CD14-positive monocyte (primary cell): ENCODE data around the gene ACTR2. TPM values are rescaled to one million over a fixed set of nuclear protein-coding genes. Genes with fewer than 3 reads are reported as not detected.

Experiments used
- DNase-seq, 3 donors: peaks; one replicate each; pipeline ENCODE4 v3.0.0-alpha.2; 2011 to 2022
- H2AFZ ChIP-seq: 2 replicates; pipeline ENCODE4 v1.6.0; 2012; ENCODE audit warnings: mild to moderate bottlenecking, low read depth, low read length, inconsistent platforms; ENCODE audit not compliant: insufficient read depth, poor library complexity, severe bottlenecking
- H3K27ac ChIP-seq, 2 donors: 1 replicate in 1 of 2; 2 replicates in 1 of 2; pipeline ENCODE4 v1.5.1; 2012 to 2013; ENCODE audit warnings: low read length in 2 of 2, control low read depth in 1 of 2, inconsistent platforms in 1 of 2, low read depth in 1 of 2, mild to moderate bottlenecking in 1 of 2
- H3K27me3 ChIP-seq, 2 donors: one replicate each; pipeline versions ENCODE4 v1.6.0 to v1.6.1; 2011 to 2013; ENCODE audit warnings: low read length in 2 of 2; ENCODE audit not compliant: control insufficient read depth in 2 of 2, insufficient read depth in 2 of 2
- H3K36me3 ChIP-seq, 2 donors: replicated peaks in 1 of 2; 1 replicate in 1 of 2; 2 replicates in 1 of 2; pipeline versions ENCODE4 v1.5.1 to v1.6.1; 2012 to 2013; ENCODE audit warnings: low read length in 2 of 2, control low read depth in 1 of 2, inconsistent platforms in 1 of 2, mild to moderate bottlenecking in 1 of 2; ENCODE audit not compliant: insufficient read depth in 2 of 2, control insufficient read depth in 1 of 2
- H3K4me1 ChIP-seq, 2 donors: 1 replicate in 1 of 2; 2 replicates in 1 of 2; pipeline versions ENCODE4 v1.5.1 to v1.6.1; 2012 to 2013; ENCODE audit warnings: low read length in 2 of 2, control low read depth in 1 of 2, inconsistent platforms in 1 of 2, mild to moderate bottlenecking in 1 of 2, moderate library complexity in 1 of 2; ENCODE audit not compliant: insufficient read depth in 2 of 2, control insufficient read depth in 1 of 2
- H3K4me2 ChIP-seq: replicated peaks from 2 replicates; pipeline ENCODE3; 2012; ENCODE audit warnings: low read length, moderate library complexity, mild to moderate bottlenecking; ENCODE audit not compliant: poor library complexity, severe bottlenecking; ENCODE audit errors: extremely low read depth
- H3K4me3 ChIP-seq, 3 experiments: fragments of 200-600 bp in 1 of 3; sonication (generic) in 1 of 3; replicated peaks in 1 of 3; 1 replicate in 2 of 3; 2 replicates in 1 of 3; pipeline ENCODE4 v1.5.1; 2011 to 2013; ENCODE audit warnings: low read length in 3 of 3, mild to moderate bottlenecking in 3 of 3, control low read depth in 2 of 3, low read depth in 2 of 3, inconsistent platforms in 1 of 3, moderate library complexity in 1 of 3
- H3K79me2 ChIP-seq: 2 replicates; pipeline ENCODE4 v1.6.0; 2012; ENCODE audit warnings: mild to moderate bottlenecking, control low read depth, inconsistent platforms, low read length, moderate library complexity; ENCODE audit not compliant: insufficient read depth
- H3K9ac ChIP-seq: 2 replicates; pipeline ENCODE4 v1.6.0; 2017; ENCODE audit warnings: low read length, mild to moderate bottlenecking; ENCODE audit not compliant: insufficient read depth, poor library complexity, severe bottlenecking
- H3K9me3 ChIP-seq, 2 donors: replicated peaks in 1 of 2; 1 replicate in 1 of 2; 2 replicates in 1 of 2; pipeline versions ENCODE4 v1.5.1 to v1.6.1; 2012 to 2013; ENCODE audit warnings: low read length in 2 of 2, control low read depth in 1 of 2; ENCODE audit not compliant: control insufficient read depth in 1 of 2, insufficient read depth in 1 of 2
- H4K20me1 ChIP-seq: 2 replicates; pipeline ENCODE4 v1.6.0; 2012; ENCODE audit warnings: mild to moderate bottlenecking, low read length, control low read depth, moderate library complexity; ENCODE audit not compliant: insufficient read depth
- H3K27ac Mint-ChIP-seq, 7 donors: one replicate each; pipeline ENCODE4 v1.8.0; 2020; ENCODE audit warnings: mild to moderate bottlenecking in 7 of 7, mixed read lengths in 7 of 7, moderate library complexity in 6 of 7, inconsistent platforms in 2 of 7
- H3K27me3 Mint-ChIP-seq, 3 donors: one replicate each; pipeline ENCODE4 v1.8.0; 2021 to 2022; ENCODE audit warnings: low read depth in 3 of 3, mild to moderate bottlenecking in 3 of 3, mixed read lengths in 3 of 3, moderate library complexity in 3 of 3, inconsistent platforms in 1 of 3
- H3K36me3 Mint-ChIP-seq, 2 donors: one replicate each; pipeline ENCODE4 v1.8.0; 2020; ENCODE audit warnings: mixed read lengths in 2 of 2, inconsistent platforms in 1 of 2, mild to moderate bottlenecking in 1 of 2
- H3K4me1 Mint-ChIP-seq: one replicate; pipeline ENCODE4 v1.8.0; 2020; ENCODE audit warnings: mild to moderate bottlenecking, mixed read lengths
- H3K4me3 Mint-ChIP-seq, 2 donors: one replicate each; pipeline ENCODE4 v1.8.0; 2020; ENCODE audit warnings: mild to moderate bottlenecking in 2 of 2, mixed read lengths in 2 of 2, moderate library complexity in 1 of 2
- H3K9me3 Mint-ChIP-seq, 7 donors: one replicate each; pipeline ENCODE4 v1.8.0; 2020 to 2022; ENCODE audit warnings: mixed read lengths in 7 of 7, mild to moderate bottlenecking in 6 of 7, moderate library complexity in 6 of 7, inconsistent platforms in 2 of 7
- WGBS: methylation state at CpG from one replicate; pipeline ENCODE4 v1.1.5; 2013; ENCODE audit warnings: missing lambda C conversion rate; ENCODE audit not compliant: insufficient coverage; 5-methylcytosine and 5-hydroxymethylcytosine counted together
- intact Hi-C, 2 donors: fragments of 100-400 bp; cut with micrococcal nuclease; formaldehyde crosslinking; loops; one replicate each; pipeline versions ENCODE4 v1.15.0 to v1.15.1; 2023
- polyA plus RNA-seq, 3 donors: library from polyadenylated mRNA; depleted of rRNA in 1 of 3; unstranded in 2 of 3; stranded (reverse) in 1 of 3; fragments of 300-500 nt in 2 of 3; fragments of >200 nt in 1 of 3; fragmentation: Illumina TruSeq in 2 of 3; gene quantifications; 1 replicate in 2 of 3; 2 replicates in 1 of 3; pipeline ENCODE4 v1.2.3, GENCODE V29; 2012 to 2021
- TF ChIP-seq, protein P1 (sequence below): fragments of 200-600 bp; IDR thresholded peaks from one replicate; pipeline ENCODE4 v1.8.0; 2022; ENCODE audit warnings: antibody characterized with exemption, mild to moderate bottlenecking

The ACTR2 gene
- polyA plus RNA-seq, 3 donors = 88.7 to 560 (median 342) TPM

DNA sequence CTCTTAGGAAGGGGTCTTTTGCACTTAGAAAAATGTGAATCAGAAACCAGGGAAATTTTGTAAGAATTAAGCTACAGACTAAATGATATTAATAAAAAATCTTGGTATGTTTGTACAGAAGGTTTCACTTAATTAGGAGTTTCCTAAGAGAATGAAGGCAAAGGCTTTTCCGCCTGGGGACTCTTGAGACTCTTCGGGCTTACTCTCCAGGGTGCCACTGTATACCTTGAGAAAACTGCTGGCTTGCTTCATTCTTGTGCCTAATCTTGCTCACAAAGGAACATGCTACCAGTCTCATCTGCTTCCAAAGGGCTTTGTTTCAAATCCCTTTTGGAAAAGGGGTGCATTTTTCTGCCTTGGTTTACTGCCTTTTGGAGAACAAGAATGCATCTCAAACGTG lies 49.5 kb downstream of the ACTR2 start:
- no peak overlapping the region for H2AFZ ChIP-seq
- H3K4me1 Mint-ChIP-seq = peaks cover 10% of the 10 kb centered on the region
- peaks cover 43% of the 10 kb centered on the region for H4K20me1 ChIP-seq
- H3K27me3 ChIP-seq = no peaks in the 10 kb centered on the region
- no peaks in the 10 kb centered on the region for H3K79me2 ChIP-seq
- WGBS = 85% methylated on average over 3 of the region's 3 CpGs
- H3K36me3 Mint-ChIP-seq = peaks cover 20 to 29% of the 10 kb centered on the region in 2 donors
- H3K4me3 Mint-ChIP-seq = no peak overlapping the region
- no peak overlapping the region for H3K4me3 ChIP-seq
- peaks cover 0 to 3% of the 10 kb centered on the region in 2 donors for H3K4me1 ChIP-seq
- no peaks in the 10 kb centered on the region for H3K9me3 Mint-ChIP-seq
- H3K9ac ChIP-seq = no peak overlapping the region
- peak overlapping the region in 1 of 7 donors; percentile 36 for H3K27ac Mint-ChIP-seq
- no peaks in the 10 kb centered on the region for H3K9me3 ChIP-seq
- TF ChIP-seq, protein P1, sequence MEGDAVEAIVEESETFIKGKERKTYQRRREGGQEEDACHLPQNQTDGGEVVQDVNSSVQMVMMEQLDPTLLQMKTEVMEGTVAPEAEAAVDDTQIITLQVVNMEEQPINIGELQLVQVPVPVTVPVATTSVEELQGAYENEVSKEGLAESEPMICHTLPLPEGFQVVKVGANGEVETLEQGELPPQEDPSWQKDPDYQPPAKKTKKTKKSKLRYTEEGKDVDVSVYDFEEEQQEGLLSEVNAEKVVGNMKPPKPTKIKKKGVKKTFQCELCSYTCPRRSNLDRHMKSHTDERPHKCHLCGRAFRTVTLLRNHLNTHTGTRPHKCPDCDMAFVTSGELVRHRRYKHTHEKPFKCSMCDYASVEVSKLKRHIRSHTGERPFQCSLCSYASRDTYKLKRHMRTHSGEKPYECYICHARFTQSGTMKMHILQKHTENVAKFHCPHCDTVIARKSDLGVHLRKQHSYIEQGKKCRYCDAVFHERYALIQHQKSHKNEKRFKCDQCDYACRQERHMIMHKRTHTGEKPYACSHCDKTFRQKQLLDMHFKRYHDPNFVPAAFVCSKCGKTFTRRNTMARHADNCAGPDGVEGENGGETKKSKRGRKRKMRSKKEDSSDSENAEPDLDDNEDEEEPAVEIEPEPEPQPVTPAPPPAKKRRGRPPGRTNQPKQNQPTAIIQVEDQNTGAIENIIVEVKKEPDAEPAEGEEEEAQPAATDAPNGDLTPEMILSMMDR = no peak
- peaks cover 14 to 17% of the 10 kb centered on the region in 2 donors for H3K36me3 ChIP-seq
- no peak overlapping the region for H3K4me2 ChIP-seq
- peaks cover 2 to 5% (median 3%) of the 10 kb centered on the region in 3 donors for H3K27me3 Mint-ChIP-seq
- intact Hi-C loops = no loop called here
- no peak overlapping the region for H3K27ac ChIP-seq
- DNase-seq = no peak

- intact Hi-C loops = no loop called here
- H3K27me3 ChIP-seq = no peaks in the 10 kb centered on the region
Measured at GRCh38 chr2:65277791-65278483, 50.3 kb downstream of the ACTR2 start.

More at GRCh38 chr2:65277791-65278483, 50.3 kb downstream of the ACTR2 start:
- Histone ChIP-seq H3K9ac (no peak overlapping the region), H3K4me1 (peaks cover 0 to 3% of the 10 kb centered on the region in 2 donors), H3K4me3 (no peak overlapping the region), H2AFZ (no peak overlapping the region), H3K9me3 (no peaks in the 10 kb centered on the region), H3K27ac (no peak overlapping the region), H3K36me3 (peaks cover 6 to 8% of the 10 kb centered on the region in 2 donors), H4K20me1 (peaks cover 35% of the 10 kb centered on the region), H3K4me2 (no peak overlapping the region), H3K79me2 (no peaks in the 10 kb centered on the region)
- H3K27me3 Mint-ChIP-seq = peaks cover 2 to 5% (median 5%) of the 10 kb centered on the region in 3 donors
- H3K36me3 Mint-ChIP-seq = peaks cover 13 to 21% of the 10 kb centered on the region in 2 donors
- H3K9me3 Mint-ChIP-seq = no peaks in the 10 kb centered on the region
- no peak for DNase-seq
- 100% methylated on average over 1 of the region's 5 CpGs for WGBS
- TF ChIP-seq, protein P1 = no peak
- no peak overlapping the region for H3K4me3 Mint-ChIP-seq
- H3K27ac Mint-ChIP-seq = no peak overlapping the region
- peaks cover 10% of the 10 kb centered on the region for H3K4me1 Mint-ChIP-seq
